Skeletal muscle tissue (tissue), 4 donors: ENCODE data around the gene OAS2. TPM values are rescaled to one million over a fixed set of nuclear protein-coding genes. Genes with fewer than 3 reads are reported as not detected.

Experiments
- H3K27ac ChIP-seq: one replicate; pipeline ENCODE4 v1.7.0; 2013; ENCODE audit warnings: mild to moderate bottlenecking, low read depth, low read length, inconsistent platforms
- H3K27me3 ChIP-seq, 3 donors: one replicate each; pipeline ENCODE4 v1.7.0; 2013; ENCODE audit warnings: low read length in 3 of 3; ENCODE audit not compliant: control insufficient read depth in 3 of 3, insufficient read depth in 3 of 3
- H3K36me3 ChIP-seq, 3 donors: one replicate each; pipeline ENCODE4 v1.7.0; 2013; ENCODE audit warnings: low read length in 3 of 3; ENCODE audit not compliant: control insufficient read depth in 3 of 3, insufficient read depth in 3 of 3
- H3K4me1 ChIP-seq, 3 donors: one replicate each; pipeline ENCODE4 v1.7.0; 2013; ENCODE audit warnings: low read length in 3 of 3, mild to moderate bottlenecking in 3 of 3; ENCODE audit not compliant: control insufficient read depth in 3 of 3, insufficient read depth in 3 of 3
- H3K4me3 ChIP-seq, 3 donors: one replicate each; pipeline ENCODE4 v1.7.0; 2013; ENCODE audit warnings: low read length in 3 of 3
- H3K9ac ChIP-seq, 3 donors: one replicate each; pipeline ENCODE4 v1.7.0; 2013; ENCODE audit warnings: low read length in 3 of 3, mild to moderate bottlenecking in 3 of 3, moderate library complexity in 2 of 3, low read depth in 1 of 3
- H3K9me3 ChIP-seq, 3 donors: one replicate each; pipeline ENCODE4 v1.7.0; 2013; ENCODE audit warnings: low read length in 3 of 3; ENCODE audit not compliant: control insufficient read depth in 3 of 3
- total RNA-seq: library from RNA; depleted of rRNA; stranded (reverse); fragments of >200 nt; gene quantifications from one replicate; pipeline ENCODE4 v1.2.3, GENCODE V29; 2014
- donor health status: Osteomylitis.

The OAS2 gene
- total RNA-seq, 1 donor from 2014 or later, result 6.8 TPM

DNA sequence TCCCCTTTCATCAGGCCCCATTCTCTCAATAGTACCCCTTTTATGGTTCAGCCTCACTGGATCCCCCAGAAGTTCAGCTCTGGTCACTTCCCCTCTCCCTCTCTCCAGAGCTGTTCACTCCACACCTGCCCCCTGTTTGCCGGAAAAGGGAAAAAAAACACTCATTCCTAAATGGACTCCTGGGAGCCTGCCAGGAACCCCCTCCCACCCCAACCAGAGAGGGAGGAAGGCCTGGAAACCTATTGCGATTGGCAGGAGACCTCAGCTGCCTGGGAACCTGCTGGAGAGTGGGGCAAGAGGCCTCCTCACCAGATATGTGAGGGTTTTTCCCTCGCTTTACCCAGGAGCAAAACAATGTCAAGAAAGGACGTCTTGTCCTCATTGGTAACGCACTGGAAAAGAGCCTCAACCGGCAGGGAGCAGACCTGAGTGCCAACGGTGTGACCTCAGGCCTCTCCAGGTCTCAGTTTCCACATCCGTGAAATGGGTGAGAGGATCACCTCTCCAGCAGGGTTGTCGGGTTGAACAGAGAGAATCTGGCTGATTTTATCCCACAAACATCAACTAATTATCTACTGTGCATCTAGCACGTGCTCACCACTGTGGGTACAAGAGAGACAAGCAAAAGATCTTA lies 82.9 kb downstream of the OAS2 start:
- Histone ChIP-seq H3K27ac (no peak overlapping the region), H3K4me1 (peaks cover 0 to 2% (median 0%) of the 10 kb centered on the region in 3 donors), H3K9me3 (no peaks in the 10 kb centered on the region), H3K27me3 (peaks cover 39 to 67% (median 67%) of the 10 kb centered on the region in 3 donors), H3K36me3 (no peaks in the 10 kb centered on the region), H3K9ac (no peak overlapping the region), H3K4me3 (no peak overlapping the region)

Other genes starting within 250 kb of the OAS2 start
- not detected for gene RPH3A, start 186.8 kb upstream of the OAS2 start, total RNA-seq
- 8.9 TPM for gene OAS1, start 71.6 kb upstream of the OAS2 start, total RNA-seq
- 6.3 TPM for gene OAS3, start 40.0 kb upstream of the OAS2 start, total RNA-seq
- 3.1 TPM for gene DTX1, start 78.2 kb downstream of the OAS2 start, total RNA-seq
- gene RASAL1, start 157.2 kb downstream of the OAS2 start, total RNA-seq, result not detected
- not detected for gene CFAP73, start 171.2 kb downstream of the OAS2 start, total RNA-seq
- gene DDX54, start 207.0 kb downstream of the OAS2 start, total RNA-seq, result 29.7 TPM
- gene RITA1, start 207.2 kb downstream of the OAS2 start, total RNA-seq, result 10.4 TPM
- 11.0 TPM for gene TPCN1, start 242.9 kb downstream of the OAS2 start, total RNA-seq